Suprapubic skin (tissue), 4 donors: Measurements from ENCODE around the gene MLLT10. TPM values are rescaled to one million over a fixed set of nuclear protein-coding genes. Genes with fewer than 3 reads are reported as not detected.
"Not testable (repeated sequence)": the region's sequence is repeated elsewhere in the genome, so short reads cannot be mapped to it uniquely, and the experiment has no call there.

Experiments
- DNase-seq, 2 donors: peaks; one replicate each; pipeline ENCODE4 v3.0.0-alpha.2; 2019; ENCODE audit warnings: low spot score in 2 of 2
- H3K27ac ChIP-seq: fragments of 200-600 bp; sonication (generic); one replicate; pipeline ENCODE4 v1.5.1; 2019
- H3K27me3 ChIP-seq: fragments of 200-600 bp; sonication (generic); one replicate; pipeline ENCODE4 v1.5.1; 2019
- H3K36me3 ChIP-seq: fragments of 200-600 bp; sonication (generic); one replicate; pipeline ENCODE4 v1.5.1; 2019
- H3K4me1 ChIP-seq: fragments of 200-600 bp; sonication (generic); one replicate; pipeline ENCODE4 v1.5.1; 2019
- H3K4me3 ChIP-seq: fragments of 200-600 bp; sonication (generic); one replicate; pipeline ENCODE4 v1.5.1; 2019; ENCODE audit warnings: mild to moderate bottlenecking
- H3K9me3 ChIP-seq: fragments of 200-600 bp; sonication (generic); one replicate; pipeline ENCODE4 v1.5.1; 2019
- CTCF ChIP-seq, 2 donors: fragments of 200-600 bp in 1 of 2; fragments of 450-650 bp in 1 of 2; sonication (generic) in 1 of 2; IDR thresholded peaks; one replicate each; pipeline ENCODE4 v1.5.1; 2016 to 2019; ENCODE audit warnings: antibody characterized with exemption in 2 of 2, mild to moderate bottlenecking in 1 of 2, moderate library complexity in 1 of 2
- EP300 ChIP-seq: sonication (generic); formaldehyde crosslinking; IDR thresholded peaks from one replicate; pipeline ENCODE4 v1.6.1; 2017; ENCODE audit warnings: antibody characterized with exemption
- POLR2A ChIP-seq, 2 donors: fragments of 450-650 bp; IDR thresholded peaks; one replicate each; pipeline ENCODE4 v1.6.1; 2017; ENCODE audit warnings: antibody characterized with exemption in 2 of 2, mild to moderate bottlenecking in 2 of 2, moderate library complexity in 2 of 2
- POLR2AphosphoS5 ChIP-seq, 3 donors: sonication (generic); formaldehyde crosslinking; IDR thresholded peaks; one replicate each; pipeline ENCODE4 v1.6.1; 2017; ENCODE audit warnings: antibody characterized with exemption in 3 of 3
- WGBS: methylation state at CpG from one replicate; pipeline ENCODE4 v1.1.5; 2018; 5-methylcytosine and 5-hydroxymethylcytosine counted together
- total RNA-seq, 4 donors: library from RNA; depleted of rRNA; stranded (reverse); fragments of >200 nt; gene quantifications; one replicate each; pipeline ENCODE4 v1.1.0, GENCODE V29; 2016

Gene MLLT10
- total RNA-seq, 4 donors from 2014 or later, result 58.0 to 97.8 (median 64.4) TPM

GRCh38 chr10:21584834-21585530, 51.0 kb downstream of the MLLT10 start:
- no peak overlapping the region for H3K4me3 ChIP-seq
- 93% methylated on average over 9 of the region's 9 CpGs for WGBS
- no peaks in the 10 kb centered on the region for H3K4me1 ChIP-seq
- no peaks in the 10 kb centered on the region for H3K27me3 ChIP-seq
- TF ChIP-seq EP300, result no peak
- no peak for TF ChIP-seq CTCF (IDR thresholded peaks at IDR 0.05)
- TF ChIP-seq POLR2AphosphoS5 (IDR thresholded peaks at IDR 0.05), result no peak
- TF ChIP-seq POLR2A (IDR thresholded peaks at IDR 0.05), result no peak
- no peak overlapping the region for H3K27ac ChIP-seq
- DNase-seq, result no peak
- no peaks in the 10 kb centered on the region for H3K9me3 ChIP-seq
- peaks cover 26% of the 10 kb centered on the region for H3K36me3 ChIP-seq

- Histone ChIP-seq H3K4me3 (no peak overlapping the region), H3K9me3 (no peaks in the 10 kb centered on the region), H3K27ac (no peak overlapping the region), H3K36me3 (peaks cover 27% of the 10 kb centered on the region), H3K4me1 (no peaks in the 10 kb centered on the region), H3K27me3 (no peaks in the 10 kb centered on the region)
- DNase-seq, result no peak
- TF ChIP-seq EP300, result no peak
Measured at GRCh38 chr10:21587391-21587790, 53.4 kb downstream of the MLLT10 start.

GRCh38 chr10:21588159-21588558, 54.1 kb downstream of the MLLT10 start:
- H3K36me3 ChIP-seq, result peaks cover 27% of the 10 kb centered on the region
- DNase-seq, H3K4me3 ChIP-seq, H3K27ac ChIP-seq, H3K4me1 ChIP-seq, H3K27me3 ChIP-seq, H3K9me3 ChIP-seq: not testable (repeated sequence)
- 72% methylated on average over 7 of the region's 7 CpGs for WGBS

- no peaks in the 10 kb centered on the region for H3K27me3 ChIP-seq
- H3K9me3 ChIP-seq, result no peaks in the 10 kb centered on the region
- no peak for TF ChIP-seq CTCF (IDR thresholded peaks at IDR 0.05)
- no peak for TF ChIP-seq POLR2AphosphoS5 (IDR thresholded peaks at IDR 0.05)
- no peak for TF ChIP-seq POLR2A (IDR thresholded peaks at IDR 0.05)
- TF ChIP-seq EP300, result no peak
- 97% methylated on average over 5 of the region's 5 CpGs for WGBS
- no peak overlapping the region for H3K27ac ChIP-seq
- no peaks in the 10 kb centered on the region for H3K4me1 ChIP-seq
- DNase-seq, result no peak
- H3K36me3 ChIP-seq, result peaks cover 4% of the 10 kb centered on the region
- H3K4me3 ChIP-seq, result no peak overlapping the region
Measured at GRCh38 chr10:21593986-21594385, 60.0 kb downstream of the MLLT10 start.

- DNase-seq, result no peak
- Histone ChIP-seq H3K4me3 (no peak overlapping the region), H3K27ac (no peak overlapping the region), H3K9me3 (no peaks in the 10 kb centered on the region), H3K36me3 (no peaks in the 10 kb centered on the region), H3K27me3 (no peaks in the 10 kb centered on the region), H3K4me1 (peaks cover 4% of the 10 kb centered on the region)
- no peak for TF ChIP-seq EP300
- TF ChIP-seq CTCF (IDR thresholded peaks at IDR 0.05), result no peak
- TF ChIP-seq POLR2AphosphoS5 (IDR thresholded peaks at IDR 0.05), result no peak
- TF ChIP-seq POLR2A (IDR thresholded peaks at IDR 0.05), result no peak
- WGBS, result 81% methylated on average over 2 of the region's 2 CpGs
Measured at GRCh38 chr10:21599582-21599981, 65.5 kb downstream of the MLLT10 start.

- Histone ChIP-seq H3K4me1 (peaks cover 4% of the 10 kb centered on the region), H3K27me3 (no peaks in the 10 kb centered on the region), H3K36me3 (no peaks in the 10 kb centered on the region), H3K4me3 (no peak overlapping the region), H3K27ac (no peak overlapping the region), H3K9me3 (no peaks in the 10 kb centered on the region)
- 85% methylated on average over 1 of the region's 1 CpG for WGBS
- TF ChIP-seq EP300, result no peak
- no peak for TF ChIP-seq POLR2A (IDR thresholded peaks at IDR 0.05)
- no peak for TF ChIP-seq CTCF (IDR thresholded peaks at IDR 0.05)
- TF ChIP-seq POLR2AphosphoS5 (IDR thresholded peaks at IDR 0.05), result no peak
- DNase-seq, result no peak
Measured at GRCh38 chr10:21600804-21601433, 66.9 kb downstream of the MLLT10 start.
